HuH-7.5 (cell line): ENCODE data around the gene HACL1.
"Not testable (repeated sequence)": the region's sequence is repeated elsewhere in the genome, so short reads cannot be mapped to it uniquely, and the experiment has no call there.

Experiments
- DNase-seq: peaks from one replicate; pipeline ENCODE4 v3.0.0; 2011; ENCODE audit warnings: low spot score

The HACL1 gene

GRCh38 chr3:15629860-15630597 lies 28.7 kb upstream of the HACL1 start:
- DNase-seq, result peak; percentile 77

GRCh38 chr3:15628967-15629366 lies 27.6 kb upstream of the HACL1 start:
- no peak for DNase-seq

- no peak for DNase-seq
Observed at GRCh38 chr3:15623535-15624440, 22.4 kb upstream of the HACL1 start.

- DNase-seq, result not testable (repeated sequence)
Observed at GRCh38 chr3:15619659-15620464, 18.5 kb upstream of the HACL1 start.

GRCh38 chr3:15616053-15616452 lies 14.7 kb upstream of the HACL1 start:
- DNase-seq, result no peak

GRCh38 chr3:15614958-15615357 lies 13.6 kb upstream of the HACL1 start:
- no peak for DNase-seq

GRCh38 chr3:15612001-15612400 lies 10.6 kb upstream of the HACL1 start:
- DNase-seq, result no peak

GRCh38 chr3:15611018-15611417 lies 9.6 kb upstream of the HACL1 start:
- DNase-seq, result no peak

- DNase-seq, result peak; percentile 61
Observed at GRCh38 chr3:15610082-15610759, 8.9 kb upstream of the HACL1 start.

- DNase-seq, result peak; percentile 38
Observed at GRCh38 chr3:15606434-15606891, 5.1 kb upstream of the HACL1 start.

GRCh38 chr3:15604584-15604983 lies 3.2 kb upstream of the HACL1 start:
- DNase-seq, result not testable (repeated sequence)

GRCh38 chr3:15602816-15603215 lies 1.4 kb upstream of the HACL1 start:
- not testable (repeated sequence) for DNase-seq

GRCh38 chr3:15602146-15602536 lies 772 bp upstream of the HACL1 start:
- peak; percentile 49 for DNase-seq

GRCh38 chr3:15601046-15601398 lies 347 bp downstream of the HACL1 start:
- peak; percentile 21 for DNase-seq

GRCh38 chr3:15595955-15596354 lies 5.4 kb downstream of the HACL1 start:
- no peak for DNase-seq

GRCh38 chr3:15592968-15593367 lies 8.4 kb downstream of the HACL1 start:
- no peak for DNase-seq

GRCh38 chr3:15591928-15592327 lies 9.4 kb downstream of the HACL1 start:
- DNase-seq, result no peak

- DNase-seq, result no peak
Observed at GRCh38 chr3:15591242-15591641, 10.1 kb downstream of the HACL1 start.

- DNase-seq, result no peak
Observed at GRCh38 chr3:15585111-15585845, 16.1 kb downstream of the HACL1 start.

GRCh38 chr3:15581471-15582394 lies 19.6 kb downstream of the HACL1 start:
- no peak for DNase-seq
